Small intestine (tissue), 7 donors: ENCODE results near the gene AHRR. TPM values are rescaled to one million over a fixed set of nuclear protein-coding genes. Genes with fewer than 3 reads are reported as not detected.

Experiments used
- DNase-seq, 2 donors: peaks; one replicate each; pipeline versions ENCODE4 v3.0.0 to v3.0.0-alpha.2; 2013
- FAIRE-seq: peaks from 2 replicates; lab custom pipeline; 2012; peaks lifted over from hg19 to GRCh38; lab: Jason Lieb, UNC
- H3K27ac ChIP-seq, 3 donors: one replicate each; pipeline ENCODE4 v1.5.1; 2013; ENCODE audit warnings: low read length in 2 of 3, mild to moderate bottlenecking in 2 of 3, control low read depth in 1 of 3, inconsistent platforms in 1 of 3, low read depth in 1 of 3, moderate library complexity in 1 of 3
- H3K27me3 ChIP-seq, 3 donors: one replicate each; pipeline ENCODE4 v1.6.1; 2013; ENCODE audit warnings: low read length in 3 of 3, inconsistent platforms in 1 of 3; ENCODE audit not compliant: control insufficient read depth in 3 of 3, insufficient read depth in 3 of 3
- H3K36me3 ChIP-seq, 3 donors: one replicate each; pipeline ENCODE4 v1.6.1; 2013; ENCODE audit warnings: low read length in 3 of 3, inconsistent platforms in 1 of 3, low read depth in 1 of 3, mild to moderate bottlenecking in 1 of 3, moderate library complexity in 1 of 3; ENCODE audit not compliant: control insufficient read depth in 3 of 3, insufficient read depth in 2 of 3
- H3K4me1 ChIP-seq, 3 donors: one replicate each; pipeline ENCODE4 v1.6.1; 2013; ENCODE audit warnings: low read length in 2 of 3, inconsistent platforms in 1 of 3, low read depth in 1 of 3, mild to moderate bottlenecking in 1 of 3, moderate library complexity in 1 of 3; ENCODE audit not compliant: control insufficient read depth in 3 of 3, insufficient read depth in 2 of 3
- H3K4me3 ChIP-seq, 3 donors: one replicate each; pipeline ENCODE4 v1.5.1; 2013; ENCODE audit warnings: low read length in 3 of 3, control low read depth in 1 of 3, inconsistent platforms in 1 of 3, low read depth in 1 of 3, mild to moderate bottlenecking in 1 of 3, moderate library complexity in 1 of 3
- H3K9me3 ChIP-seq, 2 donors: one replicate each; pipeline ENCODE4 v1.6.1; 2013; ENCODE audit warnings: low read depth in 1 of 2, low read length in 1 of 2; ENCODE audit not compliant: control insufficient read depth in 2 of 2, insufficient read depth in 1 of 2
- WGBS, 3 donors: extraction: QIAGEN DNeasy Blood & Tissue Kit; methylation state at CpG; one replicate each; pipeline ENCODE4 v1.1.7; 2013; 5-methylcytosine and 5-hydroxymethylcytosine counted together
- polyA plus RNA-seq, 4 donors: library from polyadenylated mRNA; stranded (reverse) in 3 of 4; unstranded in 1 of 4; fragments of 200-250 nt in 3 of 4; fragments of 120-200 nt in 1 of 4; gene quantifications; one replicate each; pipeline versions ENCODE4 v1.2.1 to v1.2.3, GENCODE V29; 2013
- donor health status: healthy with polysubstance abuse.
- donor health status: control.
- donor health status: control.
- donor health status: Bipolar disorder and iron deficiency.
- donor health status: healthy.

The AHRR gene
- polyA plus RNA-seq, 4 donors = 0.22 to 2.6 (median 0.95) TPM

DNA sequence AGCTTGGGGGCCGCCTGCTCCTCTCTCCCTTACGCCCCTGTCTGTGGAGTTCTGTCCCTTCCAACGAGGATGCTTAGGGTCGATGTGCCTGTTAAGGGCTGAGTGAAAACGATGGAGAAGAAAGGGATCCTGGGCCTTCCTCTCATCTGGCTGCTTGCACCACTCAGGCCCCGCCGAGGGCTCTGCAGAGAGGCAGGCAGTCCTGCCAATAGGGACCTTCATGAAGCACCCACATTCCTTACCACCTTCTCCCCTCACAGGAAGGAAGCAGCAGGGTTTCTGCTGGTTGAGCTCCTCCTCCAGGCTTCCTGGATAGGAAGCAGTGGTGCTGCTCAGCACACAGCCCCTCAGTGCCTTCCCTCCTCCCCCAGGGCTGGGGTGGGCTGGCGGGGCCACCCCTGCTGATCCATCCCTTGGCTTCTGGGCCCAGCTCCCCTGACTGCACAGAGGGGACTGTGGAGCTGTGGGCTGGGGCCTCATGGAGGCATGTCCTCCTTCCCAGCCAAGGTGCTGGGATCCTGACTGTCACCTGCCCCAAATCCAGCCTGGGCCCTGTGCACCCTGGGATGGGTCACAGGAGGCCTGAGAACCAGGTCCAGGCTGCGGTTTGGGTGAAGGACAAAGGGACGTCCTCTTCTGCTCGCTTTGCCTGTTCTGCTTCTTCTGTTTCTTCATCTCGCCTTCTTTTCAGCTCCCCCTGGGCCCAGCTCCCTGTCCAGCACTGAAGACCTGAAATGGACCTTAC, 50.5 kb downstream of the AHRR start:
- Histone ChIP-seq H3K9me3 (no peaks in the 10 kb centered on the region), H3K27me3 (peaks cover 0 to 20% (median 0%) of the 10 kb centered on the region in 3 donors), H3K27ac (no peak overlapping the region), H3K36me3 (peaks cover 0 to 2% (median 0%) of the 10 kb centered on the region in 3 donors), H3K4me3 (no peak overlapping the region), H3K4me1 (peaks cover 0 to 9% (median 0%) of the 10 kb centered on the region in 3 donors)
- FAIRE-seq (no peak), DNase-seq (no peak)
- WGBS, 3 donors = 59 to 82% (median 73%) methylated on average over 12 of the region's 12 CpGs

DNA sequence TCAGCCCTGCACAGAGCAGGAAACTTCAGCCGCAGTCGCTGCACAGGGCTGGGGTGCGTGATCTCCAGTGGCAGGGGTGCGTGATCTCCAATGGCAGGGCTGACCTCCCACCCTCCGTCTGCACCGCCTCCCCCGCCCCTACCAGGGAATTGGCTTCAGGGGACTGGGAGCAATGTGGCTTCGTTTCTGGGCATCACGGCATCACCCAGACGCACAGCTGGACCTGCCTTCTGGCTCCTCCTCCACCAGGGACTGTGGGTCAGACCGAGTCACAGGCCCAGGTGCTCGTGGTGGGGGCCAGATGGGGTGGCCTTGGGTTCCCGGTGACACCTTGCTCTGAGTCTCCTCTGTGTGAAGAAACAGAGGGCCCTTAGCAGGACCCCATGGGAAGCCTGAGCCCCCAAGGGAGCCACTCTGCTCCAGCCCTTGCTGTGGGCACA, 51.1 kb downstream of the AHRR start:
- Histone ChIP-seq H3K36me3 (peaks cover 0 to 2% (median 0%) of the 10 kb centered on the region in 3 donors), H3K4me3 (no peak overlapping the region), H3K27ac (no peak overlapping the region), H3K9me3 (no peaks in the 10 kb centered on the region), H3K4me1 (peaks cover 0 to 9% (median 0%) of the 10 kb centered on the region in 3 donors), H3K27me3 (peaks cover 0 to 20% (median 0%) of the 10 kb centered on the region in 3 donors)
- DNase-seq (no peak), FAIRE-seq (no peak)
- WGBS, 3 donors = 83 to 88% (median 88%) methylated on average over 13 of the region's 13 CpGs

- DNase-seq = no peak
- 62 to 67% (median 63%) methylated on average over 20 to 27 of the region's 27 CpGs for WGBS, 3 donors
- Histone ChIP-seq H3K9me3 (no peaks in the 10 kb centered on the region), H3K4me3 (peak overlapping the region in 1 of 3 donors; percentile 21), H3K27me3 (peaks cover 0 to 20% (median 0%) of the 10 kb centered on the region in 3 donors), H3K4me1 (peaks cover 0 to 9% (median 0%) of the 10 kb centered on the region in 3 donors), H3K36me3 (peaks cover 0 to 2% (median 0%) of the 10 kb centered on the region in 3 donors), H3K27ac (no peak overlapping the region)
- no peak for FAIRE-seq
Observed at GRCh38 chr5:372996-373709, 51.6 kb downstream of the AHRR start.

- Histone ChIP-seq H3K27ac (no peak overlapping the region), H3K4me3 (peak overlapping the region in 1 of 3 donors; percentile 21), H3K36me3 (peaks cover 0 to 2% (median 0%) of the 10 kb centered on the region in 3 donors), H3K27me3 (peaks cover 0 to 20% (median 0%) of the 10 kb centered on the region in 3 donors), H3K9me3 (no peaks in the 10 kb centered on the region), H3K4me1 (peaks cover 0 to 9% (median 0%) of the 10 kb centered on the region in 3 donors)
- WGBS, 3 donors = 3 to 8% (median 4%) methylated on average over 53 to 86 of the region's 86 CpGs
- no peak for FAIRE-seq
- peak in 1 of 2 donors; percentile 66 for DNase-seq
Observed at GRCh38 chr5:373710-374602, 52.4 kb downstream of the AHRR start.

- H3K27ac ChIP-seq = no peak overlapping the region
- FAIRE-seq = no peak
- peaks cover 0 to 9% (median 0%) of the 10 kb centered on the region in 3 donors for H3K4me1 ChIP-seq
Observed at GRCh38 chr5:374631-375335, 53.3 kb downstream of the AHRR start.

DNA sequence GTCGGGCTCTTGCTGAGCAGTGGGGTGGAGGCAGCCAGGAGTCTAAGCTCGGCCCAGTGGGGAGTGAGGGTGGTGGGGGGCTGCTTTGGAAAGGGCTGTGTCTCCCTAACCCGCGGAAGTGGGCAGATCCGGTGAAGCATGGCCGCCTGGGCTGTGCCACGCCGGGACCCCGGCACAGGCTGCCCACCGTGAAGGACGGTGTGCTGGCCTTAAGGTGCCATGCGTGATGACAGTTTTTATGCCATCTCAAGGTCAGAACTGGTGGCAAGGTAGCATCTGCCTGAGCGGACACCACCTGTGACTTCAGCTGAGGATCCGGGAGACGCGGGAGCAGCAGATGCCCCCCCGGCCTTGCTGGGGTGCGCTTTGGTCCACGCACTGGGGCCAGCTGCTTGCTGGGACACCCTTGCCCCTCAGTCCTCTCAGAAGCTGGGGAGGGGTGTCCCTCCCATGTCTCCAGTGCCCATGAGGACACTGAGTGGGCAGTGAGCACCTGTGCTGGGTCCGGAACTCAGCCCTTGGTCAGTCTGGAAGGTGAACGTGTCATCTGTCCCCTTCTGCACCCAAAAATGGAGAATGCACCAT, 53.9 kb downstream of the AHRR start:
- Histone ChIP-seq H3K36me3 (peaks cover 0 to 2% (median 0%) of the 10 kb centered on the region in 3 donors), H3K27ac (no peak overlapping the region), H3K9me3 (no peaks in the 10 kb centered on the region), H3K27me3 (peaks cover 0 to 20% (median 0%) of the 10 kb centered on the region in 3 donors), H3K4me3 (no peak overlapping the region), H3K4me1 (peaks cover 0 to 9% (median 0%) of the 10 kb centered on the region in 3 donors)
- WGBS, 3 donors = 87 to 92% (median 88%) methylated on average over 21 of the region's 21 CpGs
- no peak for FAIRE-seq
- no peak for DNase-seq

More at GRCh38 chr5:374631-375335, 53.3 kb downstream of the AHRR start:
- H3K36me3 ChIP-seq = peaks cover 0 to 2% (median 0%) of the 10 kb centered on the region in 3 donors
- WGBS, 3 donors = 74 to 77% (median 77%) methylated on average over 19 of the region's 19 CpGs
- peaks cover 0 to 20% (median 0%) of the 10 kb centered on the region in 3 donors for H3K27me3 ChIP-seq
- DNase-seq = no peak
- H3K4me3 ChIP-seq = no peak overlapping the region
- no peaks in the 10 kb centered on the region for H3K9me3 ChIP-seq
